ENCODE data around the gene CXCL16. TPM values are rescaled to one million over a fixed set of nuclear protein-coding genes. Genes with fewer than 3 reads are reported as not detected.
"Not testable (repeated sequence)": the region's sequence is repeated elsewhere in the genome, so short reads cannot be mapped to it uniquely, and the experiment has no call there.

CXCL16 gene
- total and polyA plus RNA-seq, 10 of the 15 experiments (the other 5 are each of a cell fraction or from before 2014, with no cell fraction given): 0.15 to 2.2 (median 0.65) TPM

DNA sequence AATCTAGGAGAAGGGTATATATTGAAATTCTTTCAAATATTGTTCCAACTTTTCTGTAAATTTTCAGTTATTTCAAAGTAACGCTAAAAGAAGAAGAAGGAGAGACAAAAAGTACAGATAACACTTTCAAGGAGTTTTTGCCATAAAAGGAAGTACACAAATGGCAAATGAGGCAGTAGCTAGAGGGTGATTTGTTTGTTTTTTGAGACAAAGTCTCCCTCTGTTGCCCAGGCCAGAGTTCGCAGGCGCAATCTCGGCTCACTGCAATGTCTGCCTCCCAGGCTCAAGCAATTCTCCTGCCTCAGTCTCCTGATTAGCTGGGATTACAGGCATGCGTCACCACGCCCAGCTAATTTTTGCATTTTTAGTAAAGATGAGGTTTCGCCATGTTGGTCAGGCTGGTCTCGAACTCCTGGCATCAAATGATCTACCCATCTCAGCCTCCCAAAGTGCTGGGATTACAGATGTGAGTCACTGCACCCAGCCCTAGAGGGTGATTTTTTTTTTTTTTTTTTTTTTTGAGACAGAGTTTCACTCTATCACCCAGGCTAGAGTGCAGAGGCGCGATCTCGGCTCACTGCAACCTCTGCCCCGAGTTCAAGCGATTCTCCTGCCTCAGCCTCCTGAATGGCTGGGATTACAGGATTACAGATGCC, 40.2 kb downstream of the CXCL16 start:
- RAD21 ChIA-PET (ENCODE audit: unreplicated experiment): interaction anchor here (1.0 kb wide), 1 partner anchor 133 kb away, joined by 3 read pairs; no protein-coding TSS in a partner anchor
- Histone ChIP-seq H3K4me1 (ENCODE audit: control insufficient read depth, insufficient read depth, low read length) (peaks cover 19% of the 10 kb centered on the region), H3K79me2 (ENCODE audit: control insufficient read depth, insufficient read depth, low read length) (peaks cover 48% of the 10 kb centered on the region)
- in situ Hi-C loops (cut with MboI); ATAC-seq; POLR2A ChIA-PET; H4K20me1 ChIP-seq (ENCODE audit: control insufficient read depth, insufficient read depth); H3K9ac ChIP-seq (ENCODE audit: control insufficient read depth, insufficient read depth, low read length); SMC1A ChIA-PET (ENCODE audit: uncharacterized antibody, unreplicated experiment); CTCF ChIA-PET; H3K36me3 ChIP-seq (ENCODE audit: control insufficient read depth in 2 of 2, insufficient read depth in 2 of 2, low read length in 1 of 2); H3K4me3 ChIP-seq; H2AFZ ChIP-seq (ENCODE audit: control insufficient read depth, low read depth, low read length); H3K4me2 ChIP-seq (ENCODE audit: control insufficient read depth, insufficient read depth); BruUV-seq (replicated peaks); DNase-seq (ENCODE audit: low read depth, low spot score); intact Hi-C loops (cut with micrococcal nuclease; ENCODE audit: unreplicated experiment); H3K27ac ChIP-seq (ENCODE audit: control insufficient read depth, insufficient read depth); H3K27me3 ChIP-seq (replicated peaks in 1 of 2; ENCODE audit: control insufficient read depth in 2 of 2, insufficient read depth in 2 of 2, low read length in 1 of 2); H3K9me3 ChIP-seq (replicated peaks; ENCODE audit: control insufficient read depth, insufficient read depth, low read length); FAIRE-seq: not testable (repeated sequence)
- TF ChIP-seq CTCF (IDR thresholded peaks at IDR 0.05 in 2 of 3, conservative IDR thresholded peaks at IDR 0.05 in 1 of 3; ENCODE audit: control insufficient read depth in 2 of 3, extremely low read depth in 1 of 3, insufficient read depth in 1 of 3, low read depth in 3 of 3, low read length in 3 of 3): 0 out of 6 replicates have a peak, but pooled peaks of 1 of the 3 experiments have one; percentile 7
- WGBS (ENCODE audit: insufficient coverage, insufficient replicate concordance, low lambda C conversion rate, missing lambda C conversion rate): 98% methylated on average over 13 of the region's 13 CpGs

DNA sequence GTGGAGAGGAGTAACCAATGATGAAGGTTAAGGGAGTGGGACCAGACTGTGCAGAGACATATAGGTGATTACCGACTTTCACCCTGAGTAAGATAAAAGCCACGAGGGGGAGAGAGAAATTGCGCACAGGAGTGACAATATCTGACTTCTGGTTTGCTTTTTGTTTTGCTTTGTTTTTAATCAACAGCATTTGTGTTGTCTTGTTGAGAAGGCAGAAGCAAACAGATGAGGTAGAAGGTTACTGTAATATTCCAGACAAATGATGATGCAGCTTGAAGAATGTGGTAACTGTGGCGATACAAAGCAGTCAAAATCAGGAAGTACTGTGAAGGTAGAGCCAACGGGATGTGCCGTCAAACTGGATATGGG, 43.3 kb downstream of the CXCL16 start:
- WGBS (ENCODE audit: insufficient coverage, insufficient replicate concordance, low lambda C conversion rate, missing lambda C conversion rate): 4% methylated on average over 6 of the region's 6 CpGs
- Histone ChIP-seq H4K20me1 (ENCODE audit: control insufficient read depth, insufficient read depth) (no peaks in the 10 kb centered on the region; the same call in 1 of the 2 replicates), H3K79me2 (ENCODE audit: control insufficient read depth, insufficient read depth, low read length) (peaks cover 30% of the 10 kb centered on the region), H3K9me3 (replicated peaks; ENCODE audit: control insufficient read depth, insufficient read depth, low read length) (no peaks in the 10 kb centered on the region), H3K36me3 (ENCODE audit: control insufficient read depth in 2 of 2, insufficient read depth in 2 of 2, low read length in 1 of 2) (peaks cover 0 to 3% of the 10 kb centered on the region in 2 experiments; a peak in 2 of 4 replicates), H3K9ac (ENCODE audit: control insufficient read depth, insufficient read depth, low read length) (peak overlapping the region; percentile 63), H3K27me3 (replicated peaks in 1 of 2; ENCODE audit: control insufficient read depth in 2 of 2, insufficient read depth in 2 of 2, low read length in 1 of 2) (no peaks in the 10 kb centered on the region), H3K4me1 (ENCODE audit: control insufficient read depth, insufficient read depth, low read length) (peaks cover 19% of the 10 kb centered on the region), H2AFZ (ENCODE audit: control insufficient read depth, low read depth, low read length) (peak overlapping the region; percentile 64), H3K27ac (ENCODE audit: control insufficient read depth, insufficient read depth) (peak overlapping the region; percentile 50), H3K4me2 (ENCODE audit: control insufficient read depth, insufficient read depth) (peak overlapping the region; percentile 97), H3K4me3 (peak overlapping the region; percentile 30)
- intact Hi-C loops (cut with micrococcal nuclease; ENCODE audit: unreplicated experiment): no loop called here
- POLR2A ChIA-PET: no interaction called here
- SMC1A ChIA-PET (ENCODE audit: uncharacterized antibody, unreplicated experiment): interaction anchor here (1.2 kb wide), 1 partner anchor 18 kb away, joined by 3 read pairs; no protein-coding TSS in a partner anchor
- no TSS peak for BruUV-seq (replicated peaks)
- peak; percentile 55 for DNase-seq (ENCODE audit: low read depth, low spot score)
- CTCF ChIA-PET: interaction anchor here (1.4 to 1.6 kb wide), 2 partner anchors 36 to 94 kb away, joined by 3 to 4 read pairs; no protein-coding TSS in a partner anchor
- peak; percentile 81 for FAIRE-seq
- peak; percentile 96 for ATAC-seq
- RAD21 ChIA-PET (ENCODE audit: unreplicated experiment): interaction anchor here (1.3 kb wide), 1 partner anchor 14 kb away, joined by 3 read pairs; the partner anchor contains the start of gene ARRB2
- in situ Hi-C loops (cut with MboI): no loop called here
- TF ChIP-seq CREB1 (IDR thresholded peaks at IDR 0.05; ENCODE audit: low read depth): peak; percentile 56; the same call in 1 of the 2 replicates
- TF ChIP-seq, protein P1, sequence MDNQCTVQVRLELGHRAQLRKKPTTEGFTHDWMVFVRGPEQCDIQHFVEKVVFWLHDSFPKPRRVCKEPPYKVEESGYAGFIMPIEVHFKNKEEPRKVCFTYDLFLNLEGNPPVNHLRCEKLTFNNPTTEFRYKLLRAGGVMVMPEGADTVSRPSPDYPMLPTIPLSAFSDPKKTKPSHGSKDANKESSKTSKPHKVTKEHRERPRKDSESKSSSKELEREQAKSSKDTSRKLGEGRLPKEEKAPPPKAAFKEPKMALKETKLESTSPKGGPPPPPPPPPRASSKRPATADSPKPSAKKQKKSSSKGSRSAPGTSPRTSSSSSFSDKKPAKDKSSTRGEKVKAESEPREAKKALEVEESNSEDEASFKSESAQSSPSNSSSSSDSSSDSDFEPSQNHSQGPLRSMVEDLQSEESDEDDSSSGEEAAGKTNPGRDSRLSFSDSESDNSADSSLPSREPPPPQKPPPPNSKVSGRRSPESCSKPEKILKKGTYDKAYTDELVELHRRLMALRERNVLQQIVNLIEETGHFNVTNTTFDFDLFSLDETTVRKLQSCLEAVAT (IDR thresholded peaks at IDR 0.05): 0 out of 2 replicates have a peak, but pooled peaks have one; percentile 66
- TF ChIP-seq RUNX3 (IDR thresholded peaks at IDR 0.05; ENCODE audit: low read length): peak; percentile 46; the same call in 1 of the 2 replicates
- peak; percentile 68; the same call in 1 of the 2 replicates for TF ChIP-seq GABPA (IDR thresholded peaks at IDR 0.05; ENCODE audit: low read depth)
- peak; percentile 51; the same call in 1 of the 2 replicates for TF ChIP-seq ZBTB40 (IDR thresholded peaks at IDR 0.05; ENCODE audit: borderline replicate concordance)

All from GM12878 (cell line).